OCI-LY7 (cell line): ENCODE data around the gene EHD4. TPM values are rescaled to one million over a fixed set of nuclear protein-coding genes. Genes with fewer than 3 reads are reported as not detected.

ENCODE experiments used
- BruUV-seq: library from RNA; stranded (reverse); fragments of 400-500 nt; replicated peaks from 2 replicates; lab custom pipeline; 2021; lab: Mats Ljungman, UMichigan
- CTCF ChIA-PET: fragments of 300-600 bp; sonication (Branson Sonifier 250); formaldehyde crosslinking; loops from one replicate; lab custom pipeline; 2022; ENCODE audit warnings: antibody characterized with exemption; ENCODE audit not compliant: unreplicated experiment; lab: Charles Lee
- POLR2A ChIA-PET: fragments of 300-600 bp; sonication (Branson Sonifier 250); formaldehyde crosslinking; loops from one replicate; lab custom pipeline; 2022; ENCODE audit warnings: antibody characterized with exemption; lab: Charles Lee
- DNase-seq: peaks from one replicate; pipeline ENCODE4 v3.0.0-alpha.2; 2015; ENCODE audit warnings: low spot score
- H2AFZ ChIP-seq: fragments of 200-600 bp; sonication (generic), shearing (Covaris generic); 2 replicates; pipeline ENCODE4 v1.6.1; 2014; ENCODE audit warnings: mild to moderate bottlenecking, antibody characterized with exemption, low read length, moderate library complexity
- H3K27ac ChIP-seq: fragments of 200-600 bp; sonication (generic); 2 replicates; pipeline ENCODE4 v1.5.1; 2014; ENCODE audit warnings: mixed run types, low read depth, mild to moderate bottlenecking, moderate library complexity, low read length, inconsistent platforms; ENCODE audit not compliant: poor library complexity, severe bottlenecking
- H3K36me3 ChIP-seq: fragments of 200-600 bp; sonication (generic); 2 replicates; pipeline ENCODE4 v1.6.1; 2014; ENCODE audit warnings: mild to moderate bottlenecking, antibody characterized with exemption, low read length, moderate library complexity, mixed read lengths; ENCODE audit not compliant: insufficient read depth
- H3K4me1 ChIP-seq: fragments of 200-600 bp; sonication (generic); 2 replicates; pipeline ENCODE4 v1.5.1; 2014; ENCODE audit warnings: mild to moderate bottlenecking, low read length; ENCODE audit not compliant: insufficient read depth, poor library complexity, severe bottlenecking
- H3K4me2 ChIP-seq: fragments of 200-600 bp; sonication (generic); 2 replicates; pipeline ENCODE4 v1.6.1; 2014; ENCODE audit warnings: mild to moderate bottlenecking, low read length
- H3K4me3 ChIP-seq: fragments of 200-600 bp; sonication (generic); 2 replicates; pipeline ENCODE4 v1.5.1; 2014; ENCODE audit warnings: mild to moderate bottlenecking, low read depth, low read length; ENCODE audit not compliant: poor library complexity, severe bottlenecking
- H3K79me2 ChIP-seq: fragments of 200-600 bp; sonication (generic); 2 replicates; pipeline ENCODE4 v1.6.1; 2016; ENCODE audit warnings: low read depth, mild to moderate bottlenecking, low read length, moderate library complexity, mixed read lengths; ENCODE audit not compliant: insufficient read depth
- H3K9me2 ChIP-seq: fragments of 200-600 bp; sonication (generic); 2 replicates; pipeline ENCODE4 v1.6.1; 2016; ENCODE audit warnings: mild to moderate bottlenecking, low read length, mixed read lengths; ENCODE audit not compliant: insufficient read depth
- H3K9me3 ChIP-seq: fragments of 200-600 bp; sonication (generic); 2 replicates; pipeline ENCODE4 v1.6.1; 2014; ENCODE audit warnings: mild to moderate bottlenecking, mixed run types, low read length, mixed read lengths
- H4K20me1 ChIP-seq: fragments of 200-600 bp; sonication (generic); 2 replicates; pipeline ENCODE4 v1.6.1; 2014; ENCODE audit warnings: mild to moderate bottlenecking, antibody characterized with exemption, low read length, moderate library complexity, mixed read lengths; ENCODE audit not compliant: insufficient read depth
- EZH2phosphoT487 ChIP-seq: fragments of 200-600 bp; sonication (generic); IDR thresholded peaks from 2 replicates; pipeline ENCODE4 v1.6.1; 2018; ENCODE audit warnings: low read depth, borderline replicate concordance, mild to moderate bottlenecking, mixed run types, antibody characterized with exemption, low read length, moderate library complexity, mixed read lengths
- intact Hi-C: fragments of 100-400 bp; cut with micrococcal nuclease; formaldehyde crosslinking; loops from one replicate; pipeline ENCODE4 v1.10.0; 2022; ENCODE audit not compliant: unreplicated experiment
- total RNA-seq, 2 experiments: library from RNA; depleted of rRNA in 1 of 2; stranded (reverse); fragments of >200 nt in 1 of 2; shearing (Covaris generic) in 1 of 2; gene quantifications; 2 replicates each; pipeline ENCODE4 v1.2.3, GENCODE V29; 2014 to 2022
- TF ChIP-seq, protein P1 (sequence below): fragments of 200-600 bp; sonication (generic); conservative IDR thresholded peaks from 2 replicates; pipeline ENCODE4 v1.5.1; 2014; ENCODE audit warnings: mild to moderate bottlenecking, antibody characterized with exemption, low read length, moderate library complexity, mixed read lengths

Gene EHD4
- total RNA-seq, 2 experiments from 2014 or later, result 13.5 to 19.4 TPM

DNA sequence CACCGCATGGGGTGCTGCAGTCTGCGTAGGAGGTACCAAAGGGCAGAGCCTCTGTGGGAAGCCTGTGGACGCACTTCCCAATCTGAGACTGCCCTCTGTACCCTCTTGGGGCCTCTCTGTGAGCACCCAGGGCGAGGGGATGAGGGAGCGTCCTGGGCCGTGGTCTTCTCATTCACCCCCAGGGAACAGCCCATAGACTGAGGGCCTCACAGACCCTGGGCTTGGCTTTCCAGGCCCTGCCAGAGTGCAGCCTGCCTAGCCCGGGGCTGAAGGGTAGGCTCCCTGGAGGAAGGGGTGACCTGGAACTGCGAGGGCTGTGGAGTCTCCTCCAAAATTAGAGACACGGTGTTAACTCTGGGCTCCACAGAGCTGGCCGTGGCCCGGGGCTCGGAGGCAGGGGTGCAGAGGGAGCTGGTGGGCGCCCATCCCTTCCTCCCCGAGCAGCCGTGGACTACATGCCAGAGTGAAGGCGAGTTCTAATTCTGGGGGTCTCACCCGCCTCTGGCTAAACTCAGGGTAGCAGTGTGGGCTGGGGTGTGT lies 78.0 kb downstream of the EHD4 start:
- no peak for DNase-seq
- no peaks in the 10 kb centered on the region for H3K4me1 ChIP-seq
- H3K9me2 ChIP-seq, result no peaks in the 10 kb centered on the region
- H3K79me2 ChIP-seq, result no peaks in the 10 kb centered on the region
- no TSS peak for BruUV-seq
- no peak overlapping the region for H3K27ac ChIP-seq
- no peak overlapping the region for H3K4me2 ChIP-seq
- CTCF ChIA-PET, result no interaction called here
- POLR2A ChIA-PET, result no interaction called here
- no peak for TF ChIP-seq EZH2phosphoT487
- TF ChIP-seq, protein P1, sequence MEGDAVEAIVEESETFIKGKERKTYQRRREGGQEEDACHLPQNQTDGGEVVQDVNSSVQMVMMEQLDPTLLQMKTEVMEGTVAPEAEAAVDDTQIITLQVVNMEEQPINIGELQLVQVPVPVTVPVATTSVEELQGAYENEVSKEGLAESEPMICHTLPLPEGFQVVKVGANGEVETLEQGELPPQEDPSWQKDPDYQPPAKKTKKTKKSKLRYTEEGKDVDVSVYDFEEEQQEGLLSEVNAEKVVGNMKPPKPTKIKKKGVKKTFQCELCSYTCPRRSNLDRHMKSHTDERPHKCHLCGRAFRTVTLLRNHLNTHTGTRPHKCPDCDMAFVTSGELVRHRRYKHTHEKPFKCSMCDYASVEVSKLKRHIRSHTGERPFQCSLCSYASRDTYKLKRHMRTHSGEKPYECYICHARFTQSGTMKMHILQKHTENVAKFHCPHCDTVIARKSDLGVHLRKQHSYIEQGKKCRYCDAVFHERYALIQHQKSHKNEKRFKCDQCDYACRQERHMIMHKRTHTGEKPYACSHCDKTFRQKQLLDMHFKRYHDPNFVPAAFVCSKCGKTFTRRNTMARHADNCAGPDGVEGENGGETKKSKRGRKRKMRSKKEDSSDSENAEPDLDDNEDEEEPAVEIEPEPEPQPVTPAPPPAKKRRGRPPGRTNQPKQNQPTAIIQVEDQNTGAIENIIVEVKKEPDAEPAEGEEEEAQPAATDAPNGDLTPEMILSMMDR, result no peak
- 0 out of 2 replicates have a peak, but pooled peaks cover 4% of the 10 kb centered on the region for H3K36me3 ChIP-seq
- intact Hi-C loops, result no loop called here
- no peak overlapping the region for H3K4me3 ChIP-seq
- no peak overlapping the region for H2AFZ ChIP-seq
- no peaks in the 10 kb centered on the region for H4K20me1 ChIP-seq
- no peaks in the 10 kb centered on the region for H3K9me3 ChIP-seq

DNA sequence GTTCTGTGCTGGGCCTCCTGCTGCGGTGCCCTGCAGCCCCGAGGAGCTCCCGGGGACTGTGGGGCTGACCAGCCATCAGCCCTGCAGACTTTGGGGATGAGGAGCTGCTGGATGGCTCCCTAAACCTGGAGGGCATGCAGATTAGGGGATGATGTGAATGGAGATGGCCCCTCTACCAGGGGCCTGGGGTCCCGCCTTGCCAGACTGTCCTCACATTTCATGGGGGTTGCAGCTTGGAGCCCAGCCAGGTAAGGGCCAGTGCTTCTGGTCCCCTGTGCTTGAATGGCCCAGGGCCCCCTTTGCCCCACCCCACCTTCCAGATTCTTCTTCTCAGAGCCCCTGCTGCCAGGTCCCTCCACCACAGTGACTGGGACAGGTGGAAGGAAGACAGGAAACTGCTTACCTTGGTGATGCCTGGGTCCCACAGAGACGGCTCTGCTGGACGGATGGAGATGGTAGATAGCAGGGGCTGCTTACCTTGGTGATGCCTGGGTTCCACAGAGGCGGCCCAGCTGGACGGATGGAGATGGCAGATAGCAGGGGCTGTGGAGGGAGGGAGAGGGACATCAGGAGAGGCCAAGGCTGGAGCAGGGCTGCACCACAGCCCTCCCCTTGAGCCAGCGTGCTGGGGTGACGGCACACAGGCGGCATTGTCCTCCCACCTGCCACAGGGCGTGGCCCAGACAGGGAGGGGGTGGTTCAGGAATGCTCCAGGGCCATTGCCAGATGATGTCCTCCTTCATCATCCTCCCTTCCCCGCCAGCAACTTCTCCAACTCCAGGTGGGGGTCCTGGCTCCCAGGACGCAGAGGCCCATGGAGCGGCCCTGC lies 78.7 kb downstream of the EHD4 start, which contains the start of gene SPTBN5:
Gene SPTBN5 (minus strand): TSS at position 632 of the 829 bp plus-strand sequence. CDS start 556 bp downstream, at position 76.
- no peaks in the 10 kb centered on the region for H3K79me2 ChIP-seq
- intact Hi-C loops, result no loop called here
- peaks cover 4% of the 10 kb centered on the region for H3K4me1 ChIP-seq
- no TSS peak for BruUV-seq
- H4K20me1 ChIP-seq, result no peaks in the 10 kb centered on the region
- DNase-seq, result no peak
- H3K36me3 ChIP-seq, result no peaks in the 10 kb centered on the region
- H3K27ac ChIP-seq, result no peak within 1 kb of the TSS
- H3K9me2 ChIP-seq, result no peaks in the 10 kb centered on the region
- no peak within 1 kb of the TSS for H2AFZ ChIP-seq
- no peaks in the 10 kb centered on the region for H3K9me3 ChIP-seq
- TF ChIP-seq, protein P1, result no peak
- TF ChIP-seq EZH2phosphoT487, result no peak
- H3K4me2 ChIP-seq, result no peak within 1 kb of the TSS
- ChIA-PET POLR2A (no interaction called here), CTCF (no interaction called here)
- H3K4me3 ChIP-seq, result no peak within 1 kb of the TSS
